GM13977 (cell line): ENCODE data around the gene FXR2.

Source experiments
- DNase-seq: peaks from one replicate; pipeline ENCODE4 v3.0.0; 2012; ENCODE audit warnings: low spot score
- in situ Hi-C: fragments of 300-500 bp; cut with MboI; formaldehyde crosslinking; loops from one replicate; pipeline ENCODE4 v1.12.0; 2022; ENCODE audit warnings: low sequenced_read_pairs, low pct_unique_long_range_greater_than_20kb, mixed read lengths, inconsistent platforms; ENCODE audit not compliant: unreplicated experiment
- TF ChIP-seq, protein P1 (sequence below): IDR thresholded peaks from 2 replicates; pipeline ENCODE4 v1.5.1; 2012; ENCODE audit warnings: mild to moderate bottlenecking, control low read depth; ENCODE audit not compliant: insufficient read depth; ENCODE audit errors: extremely low read depth, missing control alignments

The FXR2 gene

GRCh38 chr17:7640783-7641182 is 26.1 kb upstream of the FXR2 start:
- TF ChIP-seq, protein P1, sequence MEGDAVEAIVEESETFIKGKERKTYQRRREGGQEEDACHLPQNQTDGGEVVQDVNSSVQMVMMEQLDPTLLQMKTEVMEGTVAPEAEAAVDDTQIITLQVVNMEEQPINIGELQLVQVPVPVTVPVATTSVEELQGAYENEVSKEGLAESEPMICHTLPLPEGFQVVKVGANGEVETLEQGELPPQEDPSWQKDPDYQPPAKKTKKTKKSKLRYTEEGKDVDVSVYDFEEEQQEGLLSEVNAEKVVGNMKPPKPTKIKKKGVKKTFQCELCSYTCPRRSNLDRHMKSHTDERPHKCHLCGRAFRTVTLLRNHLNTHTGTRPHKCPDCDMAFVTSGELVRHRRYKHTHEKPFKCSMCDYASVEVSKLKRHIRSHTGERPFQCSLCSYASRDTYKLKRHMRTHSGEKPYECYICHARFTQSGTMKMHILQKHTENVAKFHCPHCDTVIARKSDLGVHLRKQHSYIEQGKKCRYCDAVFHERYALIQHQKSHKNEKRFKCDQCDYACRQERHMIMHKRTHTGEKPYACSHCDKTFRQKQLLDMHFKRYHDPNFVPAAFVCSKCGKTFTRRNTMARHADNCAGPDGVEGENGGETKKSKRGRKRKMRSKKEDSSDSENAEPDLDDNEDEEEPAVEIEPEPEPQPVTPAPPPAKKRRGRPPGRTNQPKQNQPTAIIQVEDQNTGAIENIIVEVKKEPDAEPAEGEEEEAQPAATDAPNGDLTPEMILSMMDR = no peak
- DNase-seq = no peak
- in situ Hi-C loops = no loop called here

DNA sequence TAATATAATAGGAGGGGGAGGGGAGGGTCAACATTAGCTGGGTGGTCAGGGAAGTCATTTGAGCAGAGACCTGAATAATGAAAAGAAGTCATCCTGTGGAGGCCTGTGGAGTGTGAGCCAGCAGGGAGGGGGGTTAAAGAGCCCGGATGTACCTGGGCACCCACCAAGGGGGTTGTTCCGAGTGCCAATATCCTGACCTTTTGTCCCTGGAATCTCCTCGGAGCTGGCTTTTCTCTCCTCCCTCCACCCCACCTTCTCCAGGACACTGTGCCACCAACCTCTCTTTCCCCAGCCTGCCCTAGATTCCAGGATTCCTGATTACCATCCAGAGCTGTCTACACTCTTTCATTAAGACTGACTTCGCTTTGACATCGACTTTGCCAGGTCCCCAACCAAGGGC is 21.5 kb upstream of the FXR2 start:
- in situ Hi-C loops = no loop called here

DNA sequence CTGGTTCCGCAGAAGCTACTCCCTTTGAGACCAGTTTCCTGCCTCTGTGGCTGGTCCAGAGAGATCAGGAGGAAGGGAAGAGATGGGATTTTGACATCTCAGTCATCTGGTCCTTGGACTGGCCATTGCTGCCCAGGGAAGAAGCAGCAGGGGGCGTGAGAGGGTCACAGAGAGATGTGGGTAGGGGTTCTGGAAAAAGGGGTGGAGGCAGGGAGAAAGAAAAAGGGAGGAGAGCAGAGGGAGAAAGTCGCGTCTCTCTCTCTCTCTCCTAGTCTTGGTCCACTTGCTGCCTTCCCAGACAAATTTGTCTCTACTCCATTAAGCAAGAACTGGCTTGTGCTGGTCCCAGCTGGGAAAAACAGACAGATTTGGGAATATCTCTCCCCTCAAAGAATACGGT is 19.7 kb upstream of the FXR2 start:
- TF ChIP-seq, protein P1 = peak; percentile 63
- DNase-seq = peak; percentile 31
- in situ Hi-C loops = no loop called here

More for the DNA sequence above, 21.5 kb upstream of the FXR2 start:
- TF ChIP-seq, protein P1 = no peak
- DNase-seq = no peak

DNA sequence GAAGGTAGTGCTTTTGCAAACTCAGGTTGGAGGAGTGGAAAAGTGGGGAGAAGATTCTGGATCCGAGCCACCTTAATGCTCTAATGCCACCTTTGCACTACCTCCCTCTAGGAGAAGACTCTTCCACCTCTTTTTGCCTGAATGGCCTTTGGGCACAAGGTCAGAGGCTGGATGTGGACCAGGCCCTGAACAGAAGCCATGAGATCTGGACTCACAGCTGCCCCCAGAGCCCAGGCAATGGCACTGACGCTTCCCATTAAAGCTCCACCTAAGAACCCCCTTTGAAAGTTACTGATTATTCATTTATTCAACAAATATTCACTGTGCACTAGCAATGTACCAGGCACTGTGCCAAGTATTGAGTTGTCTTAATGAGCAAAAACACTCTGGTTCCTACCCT is 18.4 kb upstream of the FXR2 start:
- peak; percentile 10 for DNase-seq
- in situ Hi-C loops = no loop called here
- TF ChIP-seq, protein P1 = peak; percentile 0

DNA sequence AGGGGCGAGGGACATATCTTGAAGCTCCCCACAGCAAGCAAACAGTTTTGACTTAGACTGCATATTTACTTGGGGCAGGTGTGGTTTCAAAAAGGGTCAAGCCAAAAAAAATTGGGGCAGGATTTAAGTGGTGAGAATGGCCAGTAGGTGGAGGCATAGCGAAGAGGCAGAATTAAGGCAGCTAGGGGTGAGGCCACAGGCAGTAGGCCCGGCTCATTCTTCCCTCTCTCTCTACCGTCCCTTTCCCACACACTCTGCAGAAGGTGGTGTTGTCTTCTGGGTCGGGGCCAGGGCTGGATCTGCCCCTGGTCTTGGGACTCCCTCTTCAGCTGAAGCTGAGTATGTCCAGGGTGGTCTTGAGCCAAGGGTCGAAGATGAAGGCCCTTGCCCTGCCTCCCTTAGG is 17.8 kb upstream of the FXR2 start:
- in situ Hi-C loops = no loop called here
- TF ChIP-seq, protein P1 = peak; percentile 56
- peak; percentile 75 for DNase-seq

DNA sequence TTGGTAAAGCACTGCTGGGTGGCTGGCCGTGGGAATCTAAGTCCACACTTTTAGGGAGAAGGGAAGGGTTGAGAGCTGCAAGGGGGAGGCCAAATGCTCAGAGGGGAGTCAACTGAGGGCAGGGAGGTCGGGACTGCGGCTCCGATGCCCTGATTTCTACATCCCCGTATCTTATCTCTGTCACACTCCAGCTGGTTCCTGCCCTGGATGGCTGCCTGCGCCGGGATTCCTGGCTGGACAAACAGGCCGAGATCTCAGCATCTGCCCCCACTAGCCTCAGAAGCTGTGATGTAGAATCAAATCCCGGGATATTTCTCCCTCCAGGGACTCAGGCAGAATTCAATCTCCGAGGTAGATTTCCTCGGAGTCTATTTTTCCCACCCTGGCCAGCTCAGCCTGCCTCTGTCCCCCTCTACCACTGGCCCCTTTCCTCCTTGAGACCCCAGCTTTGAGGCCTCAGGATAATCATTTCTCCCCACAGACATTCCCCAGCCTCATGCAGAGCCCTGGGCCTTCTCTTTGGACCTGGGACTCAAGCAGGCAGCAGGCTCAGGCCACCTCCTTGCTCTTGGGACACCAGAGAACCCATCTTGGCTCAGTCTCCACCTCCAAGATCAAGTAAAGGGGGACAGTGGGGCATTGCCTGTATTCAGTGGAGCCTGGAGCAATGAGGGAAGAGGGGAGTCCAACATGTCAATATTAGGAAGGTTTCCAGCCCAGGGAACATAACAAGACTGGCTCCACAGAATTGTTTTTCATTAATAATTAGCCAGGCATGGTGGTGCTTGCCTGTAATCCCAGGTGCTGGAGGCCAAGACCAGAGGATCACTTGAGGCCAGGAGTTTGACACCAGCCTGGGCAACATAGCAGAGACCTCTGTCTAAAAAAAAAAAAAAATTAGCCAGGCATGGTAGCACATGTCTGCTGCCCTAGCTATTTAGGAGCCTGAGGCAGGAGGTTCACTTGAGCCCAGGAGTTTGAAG is 17.0 kb upstream of the FXR2 start:
- TF ChIP-seq, protein P1 = no peak
- no peak for DNase-seq
- in situ Hi-C loops = no loop called here
